ENCODE data around the gene CASTOR2.
"Not testable (repeated sequence)": the region's sequence is repeated elsewhere in the genome, so short reads cannot be mapped to it uniquely, and the experiment has no call there.

Gene CASTOR2

GRCh38 chr7:75064801-75065200 is 100.3 kb downstream of the CASTOR2 start:
- Histone ChIP-seq H3K36me3 (replicated peaks in 1 of 2; ENCODE audit: control insufficient read depth in 2 of 2, insufficient read depth in 2 of 2, low read length in 2 of 2) (peaks cover 40 to 91% of the 10 kb centered on the region in 2 donors), H3K4ac (ENCODE audit: low read length) (no peak overlapping the region), H3K27me3 (ENCODE audit: control insufficient read depth in 3 of 3, insufficient read depth in 3 of 3, low read depth in 1 of 3, low read length in 3 of 3) (no peaks in the 10 kb centered on the region), H2BK15ac (ENCODE audit: low read length) (no peak overlapping the region), H3K9ac (ENCODE audit: low read depth, low read length, poor library complexity) (no peak overlapping the region), H3K9me3 (replicated peaks in 1 of 2; ENCODE audit: control insufficient read depth in 2 of 2, insufficient read depth in 1 of 2, low read depth in 1 of 2, low read length in 2 of 2) (no peaks in the 10 kb centered on the region), H3K27ac (replicated peaks; ENCODE audit: low read length) (no peak overlapping the region), H3K18ac (ENCODE audit: low read length) (no peak overlapping the region), H3K4me2 (ENCODE audit: insufficient read depth, low read length, poor library complexity, severe bottlenecking) (no peak overlapping the region), H3K4me1 (ENCODE audit: control insufficient read depth in 2 of 2, insufficient read depth in 1 of 2, low read depth in 1 of 2, low read length in 2 of 2) (no peaks in the 10 kb centered on the region), H4K8ac (ENCODE audit: low read depth, low read length) (no peak overlapping the region), H2AK5ac (ENCODE audit: low read depth, low read length) (no peak overlapping the region), H3K23ac (ENCODE audit: low read depth, low read length, poor library complexity) (no peak overlapping the region), H2BK120ac (ENCODE audit: low read depth, low read length) (no peak overlapping the region), H3K4me3 (ENCODE audit: low read length in 2 of 2) (no peak overlapping the region), H3K14ac (ENCODE audit: low read length) (peak overlapping the region; percentile 17), H2BK12ac (ENCODE audit: low read length) (no peak overlapping the region), H3K79me1 (ENCODE audit: low read depth, low read length) (peaks cover 1% of the 10 kb centered on the region), H4K91ac (ENCODE audit: low read depth, low read length, poor library complexity) (no peak overlapping the region), H2BK5ac (ENCODE audit: low read length) (no peak overlapping the region), H2AFZ (ENCODE audit: low read length) (no peak overlapping the region)
- no peak for DNase-seq (ENCODE audit: low spot score)
- no CpG with 5 or more reads among the region's 8 CpGs for WGBS, 2 donors (ENCODE audit: extremely low coverage in 2 of 2, insufficient read length in 2 of 2, insufficient replicate concordance in 1 of 2)

DNA sequence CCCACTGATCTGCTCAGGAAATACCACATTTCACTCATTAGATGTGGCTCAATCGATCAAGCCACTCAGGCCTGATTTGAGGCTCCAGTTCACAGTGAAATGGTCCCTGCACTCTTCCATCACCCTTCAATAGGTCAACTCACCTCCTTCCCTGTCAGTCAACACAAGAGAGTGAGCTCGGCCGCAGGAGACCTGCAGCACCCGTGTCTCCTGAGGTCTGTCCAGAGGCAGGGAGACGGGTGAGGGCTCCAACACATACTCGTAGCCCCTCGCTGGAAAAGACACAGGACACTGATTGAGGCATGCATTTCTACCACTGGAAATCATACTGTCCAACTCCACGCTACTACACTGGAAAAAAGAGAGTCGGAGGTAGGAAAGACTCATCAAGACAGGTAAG is 102.0 kb downstream of the CASTOR2 start:
- H2BK15ac ChIP-seq (ENCODE audit: low read length) = no peak overlapping the region
- DNase-seq (ENCODE audit: low spot score) = no peak

GRCh38 chr7:75072981-75073283 is 108.4 kb downstream of the CASTOR2 start:
- Histone ChIP-seq H4K91ac (ENCODE audit: low read depth, low read length, poor library complexity) (no peak overlapping the region), H3K23ac (ENCODE audit: low read depth, low read length, poor library complexity) (peak overlapping the region; percentile 22), H3K9me3 (replicated peaks in 1 of 2; ENCODE audit: control insufficient read depth in 2 of 2, insufficient read depth in 1 of 2, low read depth in 1 of 2, low read length in 2 of 2) (no peaks in the 10 kb centered on the region), H3K79me1 (ENCODE audit: low read depth, low read length) (peaks cover 1% of the 10 kb centered on the region), H3K4me3 (ENCODE audit: low read length in 2 of 2) (peak overlapping the region; percentile 78 to 93), H3K4ac (ENCODE audit: low read length) (no peak overlapping the region), H3K27ac (replicated peaks; ENCODE audit: low read length) (peak overlapping the region; percentile 71), H2AFZ (ENCODE audit: low read length) (peak overlapping the region; percentile 100), H3K4me2 (ENCODE audit: insufficient read depth, low read length, poor library complexity, severe bottlenecking) (peak overlapping the region; percentile 87), H3K9ac (ENCODE audit: low read depth, low read length, poor library complexity) (peak overlapping the region; percentile 89), H3K14ac (ENCODE audit: low read length) (no peak overlapping the region), H3K36me3 (replicated peaks in 1 of 2; ENCODE audit: control insufficient read depth in 2 of 2, insufficient read depth in 2 of 2, low read length in 2 of 2) (peaks cover 6 to 37% of the 10 kb centered on the region in 2 donors), H2BK120ac (ENCODE audit: low read depth, low read length) (no peak overlapping the region), H2AK5ac (ENCODE audit: low read depth, low read length) (no peak overlapping the region), H4K8ac (ENCODE audit: low read depth, low read length) (no peak overlapping the region), H2BK5ac (ENCODE audit: low read length) (no peak overlapping the region), H3K18ac (ENCODE audit: low read length) (peak overlapping the region; percentile 99), H2BK15ac (ENCODE audit: low read length) (no peak overlapping the region), H2BK12ac (ENCODE audit: low read length) (no peak overlapping the region), H3K4me1 (ENCODE audit: control insufficient read depth in 2 of 2, insufficient read depth in 1 of 2, low read depth in 1 of 2, low read length in 2 of 2) (no peaks in the 10 kb centered on the region), H3K27me3 (ENCODE audit: control insufficient read depth in 3 of 3, insufficient read depth in 3 of 3, low read depth in 1 of 3, low read length in 3 of 3) (no peaks in the 10 kb centered on the region)
- DNase-seq (ENCODE audit: low spot score) = no peak
- no CpG with 5 or more reads among the region's 9 CpGs for WGBS, 2 donors (ENCODE audit: extremely low coverage in 2 of 2, insufficient read length in 2 of 2, insufficient replicate concordance in 1 of 2)

More for the DNA sequence above, 102.0 kb downstream of the CASTOR2 start:
- H3K23ac ChIP-seq (ENCODE audit: low read depth, low read length, poor library complexity) = no peak overlapping the region
- no peak overlapping the region for H4K8ac ChIP-seq (ENCODE audit: low read depth, low read length)
- no peak overlapping the region for H2AFZ ChIP-seq (ENCODE audit: low read length)
- H2BK12ac ChIP-seq (ENCODE audit: low read length) = no peak overlapping the region
- WGBS, 2 donors (ENCODE audit: extremely low coverage in 2 of 2, insufficient read length in 2 of 2, insufficient replicate concordance in 1 of 2) = no CpG with 5 or more reads among the region's 9 CpGs
- H3K4me2 ChIP-seq (ENCODE audit: insufficient read depth, low read length, poor library complexity, severe bottlenecking) = no peak overlapping the region
- no peak overlapping the region for H2BK5ac ChIP-seq (ENCODE audit: low read length)
- no peak overlapping the region for H3K27ac ChIP-seq (replicated peaks; ENCODE audit: low read length)
- no peaks in the 10 kb centered on the region for H3K9me3 ChIP-seq (replicated peaks in 1 of 2; ENCODE audit: control insufficient read depth in 2 of 2, insufficient read depth in 1 of 2, low read depth in 1 of 2, low read length in 2 of 2)
- no peak overlapping the region for H3K9ac ChIP-seq (ENCODE audit: low read depth, low read length, poor library complexity)
- no peak overlapping the region for H3K4me3 ChIP-seq (ENCODE audit: low read length in 2 of 2)
- no peak overlapping the region for H3K4ac ChIP-seq (ENCODE audit: low read length)
- no peak overlapping the region for H3K14ac ChIP-seq (ENCODE audit: low read length)
- peaks cover 29 to 92% of the 10 kb centered on the region in 2 donors for H3K36me3 ChIP-seq (replicated peaks in 1 of 2; ENCODE audit: control insufficient read depth in 2 of 2, insufficient read depth in 2 of 2, low read length in 2 of 2)
- no peak overlapping the region for H3K18ac ChIP-seq (ENCODE audit: low read length)
- H3K4me1 ChIP-seq (ENCODE audit: control insufficient read depth in 2 of 2, insufficient read depth in 1 of 2, low read depth in 1 of 2, low read length in 2 of 2) = no peaks in the 10 kb centered on the region
- H3K79me1 ChIP-seq (ENCODE audit: low read depth, low read length) = peaks cover 1% of the 10 kb centered on the region
- H3K27me3 ChIP-seq (ENCODE audit: control insufficient read depth in 3 of 3, insufficient read depth in 3 of 3, low read depth in 1 of 3, low read length in 3 of 3) = no peaks in the 10 kb centered on the region
- H2AK5ac ChIP-seq (ENCODE audit: low read depth, low read length) = no peak overlapping the region
- no peak overlapping the region for H2BK120ac ChIP-seq (ENCODE audit: low read depth, low read length)
- no peak overlapping the region for H4K91ac ChIP-seq (ENCODE audit: low read depth, low read length, poor library complexity)

DNA sequence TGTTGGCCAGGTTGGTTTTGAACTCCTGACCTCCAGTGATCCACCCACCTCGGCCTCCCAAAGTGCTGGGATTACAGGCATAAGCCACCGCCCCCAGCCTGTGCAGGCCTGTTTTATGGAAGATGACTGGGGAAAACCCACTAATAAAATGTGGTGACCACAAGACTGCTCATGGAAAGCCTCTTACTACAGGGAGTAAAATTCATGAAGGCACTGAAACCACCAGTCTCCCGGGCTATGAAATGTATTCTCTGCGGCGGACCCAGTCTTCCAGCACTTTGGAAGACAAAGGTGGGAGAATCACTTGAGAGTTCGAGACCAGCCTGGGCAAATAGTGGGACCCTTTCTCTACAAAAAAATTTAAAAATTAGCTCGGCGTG is 109.7 kb downstream of the CASTOR2 start:
- not testable (repeated sequence) for H3K18ac ChIP-seq (ENCODE audit: low read length); DNase-seq (ENCODE audit: low spot score); H2BK120ac ChIP-seq (ENCODE audit: low read depth, low read length); H4K91ac ChIP-seq (ENCODE audit: low read depth, low read length, poor library complexity); H3K79me1 ChIP-seq (ENCODE audit: low read depth, low read length); H3K14ac ChIP-seq (ENCODE audit: low read length); H3K27me3 ChIP-seq (ENCODE audit: control insufficient read depth in 3 of 3, insufficient read depth in 3 of 3, low read depth in 1 of 3, low read length in 3 of 3); H2BK12ac ChIP-seq (ENCODE audit: low read length); H3K4me1 ChIP-seq (ENCODE audit: control insufficient read depth in 2 of 2, insufficient read depth in 1 of 2, low read depth in 1 of 2, low read length in 2 of 2); H3K27ac ChIP-seq (replicated peaks; ENCODE audit: low read length); H2BK5ac ChIP-seq (ENCODE audit: low read length); H3K4ac ChIP-seq (ENCODE audit: low read length); H3K23ac ChIP-seq (ENCODE audit: low read depth, low read length, poor library complexity); H2AK5ac ChIP-seq (ENCODE audit: low read depth, low read length); H3K9ac ChIP-seq (ENCODE audit: low read depth, low read length, poor library complexity); H3K9me3 ChIP-seq (replicated peaks in 1 of 2; ENCODE audit: control insufficient read depth in 2 of 2, insufficient read depth in 1 of 2, low read depth in 1 of 2, low read length in 2 of 2); H3K4me2 ChIP-seq (ENCODE audit: insufficient read depth, low read length, poor library complexity, severe bottlenecking); H4K8ac ChIP-seq (ENCODE audit: low read depth, low read length)
- H2BK15ac ChIP-seq (ENCODE audit: low read length) = peak overlapping the region; percentile 96
- H2AFZ ChIP-seq (ENCODE audit: low read length) = peak overlapping the region; percentile 100
- H3K4me3 ChIP-seq (ENCODE audit: low read length in 2 of 2) = peak overlapping the region in 1 of 2 donors; percentile 78
- no CpG with 5 or more reads among the region's 8 CpGs for WGBS, 2 donors (ENCODE audit: extremely low coverage in 2 of 2, insufficient read length in 2 of 2, insufficient replicate concordance in 1 of 2)
- H3K36me3 ChIP-seq (replicated peaks in 1 of 2; ENCODE audit: control insufficient read depth in 2 of 2, insufficient read depth in 2 of 2, low read length in 2 of 2) = peaks cover 2 to 26% of the 10 kb centered on the region in 2 donors

Measured in neuronal stem cell (in vitro differentiated cells).